ENCODE measurements around the gene NAA30.

NAA30 gene

GRCh38 chr14:57400556-57401494 lies 10.4 kb downstream of the NAA30 start:
- no peak for TF ChIP-seq ZFX (IDR thresholded peaks at IDR 0.05)
- TF ChIP-seq CTCF (conservative IDR thresholded peaks at IDR 0.05): no peak
- H3K27ac ChIP-seq: no peak overlapping the region

GRCh38 chr14:57401501-57401900 lies 11.1 kb downstream of the NAA30 start:
- H3K27ac ChIP-seq: no peak overlapping the region
- no peak for TF ChIP-seq ZFX (IDR thresholded peaks at IDR 0.05)
- no peak for TF ChIP-seq CTCF (conservative IDR thresholded peaks at IDR 0.05)

- TF ChIP-seq CTCF (conservative IDR thresholded peaks at IDR 0.05) (no peak), ZFX (IDR thresholded peaks at IDR 0.05) (no peak)
- H3K27ac ChIP-seq: no peak overlapping the region
Observed at GRCh38 chr14:57402173-57402852, 11.9 kb downstream of the NAA30 start.

GRCh38 chr14:57403521-57403864 lies 13.1 kb downstream of the NAA30 start:
- no peak for TF ChIP-seq CTCF (conservative IDR thresholded peaks at IDR 0.05)
- TF ChIP-seq ZFX (IDR thresholded peaks at IDR 0.05): no peak
- H3K27ac ChIP-seq: no peak overlapping the region

GRCh38 chr14:57405562-57405961 lies 15.2 kb downstream of the NAA30 start:
- H3K27ac ChIP-seq: no peak overlapping the region
- TF ChIP-seq CTCF (conservative IDR thresholded peaks at IDR 0.05): no peak

- no peak overlapping the region for H3K27ac ChIP-seq
- no peak for TF ChIP-seq ZFX (IDR thresholded peaks at IDR 0.05)
- TF ChIP-seq CTCF (conservative IDR thresholded peaks at IDR 0.05): no peak
Observed at GRCh38 chr14:57408037-57408436, 17.7 kb downstream of the NAA30 start.

GRCh38 chr14:57408634-57409033 lies 18.2 kb downstream of the NAA30 start:
- TF ChIP-seq CTCF (conservative IDR thresholded peaks at IDR 0.05): no peak
- TF ChIP-seq ZFX (IDR thresholded peaks at IDR 0.05): no peak
- H3K27ac ChIP-seq: no peak overlapping the region

Measured in C4-2B (cell line).